ENCODE results near the gene WWOX.

- TF ChIP-seq CTCF (conservative IDR thresholded peaks at IDR 0.05 in 1 of 2, IDR thresholded peaks at IDR 0.05 in 1 of 2; ENCODE audit: extremely low read depth in 1 of 2, insufficient read depth in 1 of 2, low read depth in 1 of 2, low read length in 2 of 2) (no peak), EZH2 (IDR thresholded peaks at IDR 0.05; ENCODE audit: borderline replicate concordance, low read length) (no peak)
These were observed 644.6 kb downstream of the WWOX start for GRCh38 chr16:78744099-78744498.

Measured in mammary epithelial cell (primary cell).